Adipocyte (in vitro differentiated cells): ENCODE data around the gene IGFN1.

ENCODE experiments used
- DNase-seq: peaks from one replicate; pipeline ENCODE4 v3.0.0-alpha.2; 2015; ENCODE audit warnings: low read depth
- H3K27me3 ChIP-seq: replicated peaks from 2 replicates; pipeline ENCODE4 v1.7.0; 2013; ENCODE audit warnings: mild to moderate bottlenecking, low read length, moderate library complexity; ENCODE audit not compliant: control insufficient read depth, insufficient read depth
- H3K36me3 ChIP-seq: 2 replicates; pipeline ENCODE4 v1.7.0; 2013; ENCODE audit warnings: low read length, mild to moderate bottlenecking, moderate library complexity; ENCODE audit not compliant: control insufficient read depth, insufficient read depth, severe bottlenecking
- H3K4me1 ChIP-seq: 2 replicates; pipeline ENCODE4 v1.7.0; 2013; ENCODE audit warnings: mild to moderate bottlenecking, low read length, moderate library complexity; ENCODE audit not compliant: control insufficient read depth, insufficient read depth
- H3K4me3 ChIP-seq: 2 replicates; pipeline ENCODE4 v1.7.0; 2013; ENCODE audit warnings: mild to moderate bottlenecking, low read length, moderate library complexity
- H3K9ac ChIP-seq: 2 replicates; pipeline ENCODE4 v1.7.0; 2013; ENCODE audit warnings: mild to moderate bottlenecking, low read length, moderate library complexity
- H3K9me3 ChIP-seq: 2 replicates; pipeline ENCODE4 v1.7.0; 2013; ENCODE audit warnings: mild to moderate bottlenecking, low read length, moderate library complexity; ENCODE audit not compliant: control insufficient read depth

Gene IGFN1

GRCh38 chr1:201219481-201220387, 29.1 kb downstream of the IGFN1 start:
- DNase-seq: no peak
- no peaks in the 10 kb centered on the region for H3K27me3 ChIP-seq
- H3K9me3 ChIP-seq: no peaks in the 10 kb centered on the region
- no peaks in the 10 kb centered on the region for H3K36me3 ChIP-seq
- no peak overlapping the region for H3K4me3 ChIP-seq
- no peak overlapping the region for H3K9ac ChIP-seq
- H3K4me1 ChIP-seq: peaks cover 4% of the 10 kb centered on the region

GRCh38 chr1:201220388-201220715, 29.7 kb downstream of the IGFN1 start:
- Histone ChIP-seq H3K4me3 (no peak overlapping the region), H3K9ac (no peak overlapping the region), H3K36me3 (no peaks in the 10 kb centered on the region), H3K9me3 (no peaks in the 10 kb centered on the region), H3K4me1 (peaks cover 6% of the 10 kb centered on the region), H3K27me3 (no peaks in the 10 kb centered on the region)
- DNase-seq: no peak

- Histone ChIP-seq H3K4me3 (no peak overlapping the region), H3K9ac (no peak overlapping the region), H3K27me3 (no peaks in the 10 kb centered on the region), H3K9me3 (no peaks in the 10 kb centered on the region), H3K4me1 (peaks cover 6% of the 10 kb centered on the region), H3K36me3 (no peaks in the 10 kb centered on the region)
- no peak for DNase-seq
These were observed 30.7 kb downstream of the IGFN1 start for GRCh38 chr1:201221201-201221846.

GRCh38 chr1:201222125-201222524, 31.5 kb downstream of the IGFN1 start:
- no peak overlapping the region for H3K4me3 ChIP-seq
- peaks cover 6% of the 10 kb centered on the region for H3K4me1 ChIP-seq
- no peak for DNase-seq
- H3K36me3 ChIP-seq: no peaks in the 10 kb centered on the region
- no peaks in the 10 kb centered on the region for H3K27me3 ChIP-seq
- H3K9me3 ChIP-seq: no peaks in the 10 kb centered on the region
- H3K9ac ChIP-seq: no peak overlapping the region

- Histone ChIP-seq H3K9me3 (no peaks in the 10 kb centered on the region), H3K4me3 (no peak overlapping the region), H3K9ac (no peak overlapping the region), H3K4me1 (peaks cover 7% of the 10 kb centered on the region), H3K36me3 (no peaks in the 10 kb centered on the region), H3K27me3 (no peaks in the 10 kb centered on the region)
- DNase-seq: no peak
These were observed 33.4 kb downstream of the IGFN1 start for GRCh38 chr1:201223852-201224665.

GRCh38 chr1:201224666-201225370, 34.2 kb downstream of the IGFN1 start:
- Histone ChIP-seq H3K4me1 (peaks cover 14% of the 10 kb centered on the region), H3K9ac (no peak overlapping the region), H3K9me3 (no peaks in the 10 kb centered on the region), H3K36me3 (no peaks in the 10 kb centered on the region), H3K4me3 (no peak overlapping the region), H3K27me3 (no peaks in the 10 kb centered on the region)
- no peak for DNase-seq

- Histone ChIP-seq H3K36me3 (no peaks in the 10 kb centered on the region), H3K9me3 (no peaks in the 10 kb centered on the region), H3K27me3 (no peaks in the 10 kb centered on the region), H3K9ac (no peak overlapping the region), H3K4me1 (peaks cover 23% of the 10 kb centered on the region), H3K4me3 (no peak overlapping the region)
- no peak for DNase-seq
These were observed 35.5 kb downstream of the IGFN1 start for GRCh38 chr1:201226178-201226514.

- H3K9me3 ChIP-seq: no peaks in the 10 kb centered on the region
- H3K4me1 ChIP-seq: peaks cover 23% of the 10 kb centered on the region
- H3K36me3 ChIP-seq: no peaks in the 10 kb centered on the region
- H3K9ac ChIP-seq: no peak overlapping the region
- DNase-seq: no peak
- no peaks in the 10 kb centered on the region for H3K27me3 ChIP-seq
- no peak overlapping the region for H3K4me3 ChIP-seq
These were observed 36.4 kb downstream of the IGFN1 start for GRCh38 chr1:201226859-201227488.

- H3K9me3 ChIP-seq: no peaks in the 10 kb centered on the region
- H3K9ac ChIP-seq: no peak overlapping the region
- no peaks in the 10 kb centered on the region for H3K36me3 ChIP-seq
- no peaks in the 10 kb centered on the region for H3K27me3 ChIP-seq
- H3K4me1 ChIP-seq: peaks cover 23% of the 10 kb centered on the region
- H3K4me3 ChIP-seq: no peak overlapping the region
- no peak for DNase-seq
These were observed 37.7 kb downstream of the IGFN1 start for GRCh38 chr1:201228011-201228983.

GRCh38 chr1:201229095-201229494, 38.5 kb downstream of the IGFN1 start:
- Histone ChIP-seq H3K36me3 (no peaks in the 10 kb centered on the region), H3K4me3 (no peak overlapping the region), H3K27me3 (no peaks in the 10 kb centered on the region), H3K9me3 (no peaks in the 10 kb centered on the region), H3K9ac (no peak overlapping the region), H3K4me1 (peaks cover 23% of the 10 kb centered on the region)
- no peak for DNase-seq
